AG20443 (cell line): ENCODE measurements around the gene GALNT7.

Source experiments
- DNase-seq: peaks from one replicate; pipeline ENCODE4 v3.0.0; 2012; ENCODE audit warnings: low spot score, mixed read lengths

The GALNT7 gene

DNA sequence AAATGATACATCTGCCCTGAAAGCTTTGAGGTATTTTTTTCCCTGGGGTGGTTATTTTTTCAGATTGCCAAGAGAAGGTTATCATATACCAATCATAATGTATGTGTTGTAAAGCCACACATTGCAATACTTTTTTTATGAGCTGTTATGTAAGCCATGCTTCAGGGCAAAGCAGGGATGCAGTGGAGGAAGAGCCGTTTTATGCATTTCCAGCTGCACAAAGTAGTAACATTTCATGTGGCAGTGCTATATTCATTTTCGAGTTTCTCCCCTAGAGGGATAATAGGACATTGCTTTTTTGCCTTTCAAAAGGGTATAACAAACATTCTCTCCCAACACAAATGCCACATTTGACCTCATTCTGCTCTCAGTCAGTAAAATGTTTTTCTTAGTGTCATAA is 68.5 kb downstream of the GALNT7 start:
- no peak for DNase-seq

DNA sequence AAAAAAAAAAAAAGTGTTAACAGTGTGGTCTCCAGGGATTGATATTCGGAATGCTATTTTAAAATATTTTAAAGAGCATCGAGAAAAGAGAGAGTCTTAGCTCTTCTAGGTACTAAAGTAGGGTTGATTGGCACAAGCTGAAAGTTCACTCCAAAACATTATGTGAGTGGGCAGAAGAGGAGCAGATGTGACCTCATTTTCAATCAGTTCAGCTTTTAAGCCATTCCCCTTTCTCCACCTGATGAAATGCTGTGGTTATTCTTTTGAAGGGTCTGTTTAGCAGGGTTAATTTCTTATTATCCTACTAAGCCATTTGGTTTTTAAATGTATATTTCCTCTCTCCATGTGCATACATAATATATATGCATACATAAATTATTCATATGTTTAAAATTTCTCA is 69.2 kb downstream of the GALNT7 start:
- no peak for DNase-seq

DNA sequence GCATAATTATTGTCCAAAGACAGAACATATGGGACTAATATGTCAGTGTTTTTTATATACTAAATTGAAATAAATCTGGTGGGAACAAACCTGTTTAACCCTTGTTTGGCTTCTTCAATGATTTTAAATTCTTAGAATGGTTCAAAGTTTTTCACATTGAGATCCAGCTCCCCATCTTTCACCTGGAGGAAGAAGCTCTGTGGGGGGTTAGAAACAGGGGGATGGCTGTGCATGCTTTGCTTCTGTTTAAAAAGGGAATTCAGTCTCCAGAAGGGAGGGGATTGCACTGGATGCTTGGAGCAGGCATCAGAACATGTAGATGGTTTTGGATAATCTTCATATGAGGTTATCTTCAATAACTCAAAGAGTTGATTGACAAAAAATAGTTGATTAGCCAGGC is 72.1 kb downstream of the GALNT7 start:
- no peak for DNase-seq

DNA sequence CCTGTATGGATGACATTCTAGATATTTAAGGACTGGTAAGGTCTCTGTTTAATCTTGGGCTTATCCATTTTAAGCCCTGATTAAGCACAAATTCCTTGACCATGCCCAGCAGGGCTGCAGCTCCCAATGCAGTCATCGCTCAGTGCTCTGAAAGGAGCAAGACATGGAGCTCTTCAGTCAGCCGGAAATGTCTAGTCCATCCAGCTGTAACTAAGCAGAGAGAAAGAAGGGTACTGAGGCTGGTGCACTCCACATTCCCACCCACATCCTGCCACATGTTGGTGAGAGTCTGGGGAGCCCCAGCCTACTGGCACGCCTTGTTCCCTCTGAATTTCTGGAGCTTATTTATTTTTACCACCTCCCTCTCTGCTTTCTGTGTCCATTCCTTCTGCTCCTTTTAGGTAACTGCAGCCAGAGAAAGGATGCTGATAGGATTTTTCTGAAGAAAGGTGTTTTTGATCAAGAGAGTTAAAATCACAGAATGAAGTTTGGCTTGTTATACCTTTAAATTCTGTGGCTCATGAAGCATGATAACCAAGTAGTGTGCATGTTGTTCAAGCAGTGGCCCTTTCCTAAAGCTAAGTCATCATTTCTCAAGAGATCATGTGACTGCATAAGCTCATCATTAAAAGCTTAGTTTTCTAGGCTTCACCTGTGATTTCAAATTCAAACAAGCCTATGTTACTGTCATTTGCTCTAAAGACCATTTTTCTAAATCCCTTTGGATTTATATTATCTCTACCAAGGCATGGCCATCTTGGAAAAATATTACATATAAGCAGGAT is 74.0 kb downstream of the GALNT7 start:
- no peak for DNase-seq

DNA sequence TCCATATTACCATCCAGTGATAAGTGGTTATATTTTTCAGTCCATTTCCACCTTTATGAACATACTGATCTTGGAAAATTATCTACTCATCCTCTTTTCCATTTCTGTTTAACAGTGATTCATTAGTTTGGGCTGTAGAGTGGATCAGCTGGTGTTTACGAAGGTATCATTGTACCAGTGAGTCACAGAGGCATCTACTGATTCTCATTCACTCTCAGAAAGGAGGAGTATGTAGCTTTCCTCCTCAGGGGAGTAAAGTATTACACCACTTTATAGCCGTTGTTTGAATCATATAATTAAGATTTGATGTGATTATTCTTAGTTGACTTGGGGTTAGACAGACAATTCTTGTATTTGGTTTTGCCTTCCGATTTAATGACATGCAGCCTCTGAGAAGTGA is 74.7 kb downstream of the GALNT7 start:
- DNase-seq, result peak; percentile 38

DNA sequence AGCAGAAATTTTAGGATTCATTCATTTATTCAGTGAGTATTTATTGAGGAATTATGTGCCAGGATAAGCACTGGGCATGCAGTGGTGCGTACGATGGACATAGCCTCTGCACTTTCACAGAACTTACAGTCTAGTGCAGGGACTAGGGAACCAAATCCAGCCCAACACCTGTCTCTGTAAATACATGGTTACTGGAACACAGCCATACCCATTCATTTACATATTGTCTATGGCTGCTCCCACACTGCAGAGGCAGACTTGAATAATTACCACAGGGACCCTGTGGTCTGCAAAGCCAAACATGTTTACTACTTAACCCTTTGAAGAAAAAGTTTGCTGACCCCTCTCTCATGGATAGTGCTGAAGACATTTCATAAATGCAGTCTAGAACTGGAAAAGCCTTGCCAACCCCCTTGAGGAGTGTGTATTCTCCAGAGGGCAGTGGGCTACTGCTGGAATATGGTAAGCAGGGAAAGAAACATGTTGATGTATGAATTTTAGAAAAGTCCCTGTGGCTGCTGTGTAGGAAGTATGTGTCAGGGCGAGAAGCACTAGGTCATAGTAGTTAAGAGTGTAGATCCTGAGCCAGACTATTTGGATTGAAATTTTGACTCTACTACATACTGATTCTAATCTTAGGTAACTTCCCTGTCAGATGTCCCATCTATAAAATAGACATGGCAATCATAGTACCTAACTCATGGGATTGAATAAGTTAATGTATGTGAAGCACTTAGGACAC is 75.5 kb downstream of the GALNT7 start:
- DNase-seq, result no peak

DNA sequence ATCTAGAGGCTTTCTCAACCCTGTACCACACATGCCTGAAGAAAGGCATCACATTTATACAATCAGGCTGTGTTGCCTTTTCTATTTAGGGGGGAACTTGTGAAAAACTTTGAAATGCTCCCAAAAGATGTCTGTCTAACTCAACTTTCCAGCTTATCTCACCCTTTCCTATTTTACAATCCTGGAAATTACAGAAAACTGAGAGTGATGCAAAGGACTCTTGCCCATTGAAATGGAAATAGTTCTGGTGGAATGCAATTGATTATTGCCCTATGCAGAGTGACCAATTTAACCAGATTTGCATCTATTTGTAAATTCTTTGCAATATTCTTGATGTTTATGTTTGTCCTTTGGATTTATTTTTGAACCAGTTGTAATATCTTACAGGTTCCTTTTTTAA is 77.3 kb downstream of the GALNT7 start:
- DNase-seq, result no peak

DNA sequence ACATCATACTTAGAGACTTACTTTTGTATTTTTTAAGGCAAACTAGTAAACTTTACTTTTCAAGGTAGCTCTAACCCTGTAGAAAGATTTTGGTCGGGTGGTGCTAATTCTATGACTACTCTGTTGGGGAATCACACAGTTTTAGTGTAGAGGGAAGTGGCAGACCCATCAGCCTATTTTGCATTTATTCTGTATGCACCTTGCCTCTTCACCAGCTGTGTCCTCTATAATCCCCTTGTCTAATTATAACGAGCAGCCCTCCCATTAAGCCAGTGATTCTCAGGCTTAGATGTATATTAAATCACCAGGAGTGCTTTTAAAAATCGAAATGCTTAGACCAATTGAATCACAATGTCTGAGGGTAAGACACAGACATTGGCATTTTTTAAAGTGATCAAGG is 78.1 kb downstream of the GALNT7 start:
- no peak for DNase-seq

DNA sequence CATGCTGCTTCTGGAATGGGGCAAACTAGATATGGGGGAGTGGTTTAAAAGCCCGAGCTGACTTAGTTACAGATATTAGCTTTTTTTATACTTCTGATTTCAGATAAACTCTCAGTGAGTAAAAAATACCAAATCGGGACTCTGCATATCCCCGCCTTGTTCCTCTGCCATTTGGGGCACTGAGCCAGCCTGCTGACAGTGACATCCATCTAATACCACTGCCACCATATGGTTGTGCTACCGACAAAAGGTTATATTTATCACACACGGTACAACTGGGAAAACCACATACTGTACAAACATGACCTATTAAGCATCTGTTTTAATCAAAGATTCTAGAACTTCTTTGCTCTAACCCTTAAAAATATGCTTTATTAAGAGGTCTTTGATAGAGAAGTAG is 78.7 kb downstream of the GALNT7 start:
- DNase-seq, result no peak

DNA sequence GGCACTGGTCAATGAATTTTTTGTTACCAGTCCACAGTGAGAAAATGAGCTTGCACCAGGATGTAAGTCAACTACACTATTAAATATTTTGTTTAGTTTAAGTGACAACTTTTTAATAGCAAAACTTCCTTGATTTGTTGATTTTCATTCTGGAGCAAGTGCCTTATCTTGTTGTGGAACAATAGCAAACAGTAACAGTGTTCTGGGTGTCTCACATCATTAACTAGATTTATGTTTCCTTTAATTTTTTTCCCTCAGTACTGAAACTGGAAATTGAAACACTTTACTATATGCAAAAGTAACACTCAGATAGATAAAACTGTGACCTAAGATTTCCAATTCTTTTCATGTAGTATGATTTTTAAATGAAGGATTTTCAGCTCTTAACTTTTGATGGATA is 80.1 kb downstream of the GALNT7 start:
- DNase-seq, result no peak

DNA sequence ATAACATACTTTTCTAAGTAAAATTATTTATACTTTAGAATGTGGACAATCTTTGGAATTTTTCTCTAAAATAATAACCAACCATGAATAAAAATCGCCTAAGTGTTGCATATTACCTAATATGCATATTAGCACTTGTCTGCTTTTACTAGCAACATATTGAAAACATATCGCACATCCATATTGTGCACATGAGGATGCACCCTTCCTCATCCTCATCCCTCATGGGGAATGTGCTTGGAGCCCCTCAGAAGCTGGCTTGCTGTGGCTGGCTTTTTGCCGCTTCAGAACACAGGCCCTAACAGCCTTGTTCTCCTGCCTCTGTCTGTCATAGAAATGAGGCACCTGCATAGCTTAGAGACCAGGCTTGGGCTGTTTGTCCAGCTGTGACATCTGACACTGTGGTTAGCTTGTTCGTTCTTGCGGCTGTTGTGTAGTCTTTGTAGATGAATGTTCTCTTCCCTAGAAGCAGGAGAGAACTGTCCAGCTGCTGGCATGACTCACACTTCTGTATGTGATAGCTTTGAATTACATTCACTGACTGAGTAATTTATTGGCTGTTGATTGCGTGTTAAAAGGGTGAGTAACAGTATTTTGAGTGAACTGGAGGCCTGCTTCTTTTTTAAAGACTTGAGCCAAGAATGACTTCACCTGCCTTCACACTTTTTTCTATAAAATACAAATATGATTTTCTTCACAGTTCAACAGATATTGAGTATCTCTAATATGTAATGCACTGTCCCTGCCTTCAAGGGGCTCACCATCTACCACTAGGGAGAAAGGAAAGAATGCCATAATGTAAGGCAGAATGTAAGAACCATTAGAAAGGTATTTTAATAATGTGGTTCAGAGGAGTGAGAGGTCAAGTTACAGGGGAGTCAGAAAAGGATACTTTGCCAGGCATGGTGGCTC is 83.7 kb downstream of the GALNT7 start:
- DNase-seq, result peak; percentile 81

DNA sequence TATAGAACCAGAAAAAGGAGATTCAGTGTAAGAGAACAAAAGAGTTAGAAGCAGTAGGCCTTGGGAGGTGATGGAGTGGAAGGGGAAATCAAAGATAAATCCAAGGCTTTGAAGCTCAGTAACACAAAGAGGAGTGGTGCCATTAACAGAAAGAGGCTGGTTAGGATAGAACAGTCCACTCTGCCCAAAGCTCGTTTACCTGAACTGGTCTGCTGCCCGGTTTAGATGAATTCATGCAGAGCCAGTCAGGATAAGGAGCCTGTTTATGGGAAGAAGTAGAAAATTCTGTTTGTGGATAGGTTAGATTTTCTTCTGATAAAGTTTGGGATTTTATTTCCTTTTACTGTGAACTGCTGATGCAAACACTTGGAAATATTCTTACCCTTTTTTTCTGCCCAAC is 85.0 kb downstream of the GALNT7 start:
- DNase-seq, result no peak

DNA sequence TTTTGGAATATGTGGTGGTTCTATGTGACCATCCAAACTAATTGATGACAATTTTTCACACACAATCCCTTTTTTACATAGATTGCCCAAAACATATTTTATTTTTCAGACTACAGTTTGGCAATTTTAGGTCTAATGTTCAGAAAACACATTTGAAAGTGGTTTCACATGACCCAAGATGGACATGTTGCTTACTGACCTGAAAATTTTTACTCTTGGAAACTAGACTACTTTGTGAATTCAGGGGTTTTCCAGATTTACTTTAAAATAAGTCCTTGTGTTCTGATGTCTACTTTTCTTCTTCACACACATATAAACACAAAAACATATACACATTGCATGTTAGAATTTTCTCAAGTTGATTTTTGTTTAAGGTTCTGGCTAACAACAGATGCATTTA is 86.0 kb downstream of the GALNT7 start:
- no peak for DNase-seq

DNA sequence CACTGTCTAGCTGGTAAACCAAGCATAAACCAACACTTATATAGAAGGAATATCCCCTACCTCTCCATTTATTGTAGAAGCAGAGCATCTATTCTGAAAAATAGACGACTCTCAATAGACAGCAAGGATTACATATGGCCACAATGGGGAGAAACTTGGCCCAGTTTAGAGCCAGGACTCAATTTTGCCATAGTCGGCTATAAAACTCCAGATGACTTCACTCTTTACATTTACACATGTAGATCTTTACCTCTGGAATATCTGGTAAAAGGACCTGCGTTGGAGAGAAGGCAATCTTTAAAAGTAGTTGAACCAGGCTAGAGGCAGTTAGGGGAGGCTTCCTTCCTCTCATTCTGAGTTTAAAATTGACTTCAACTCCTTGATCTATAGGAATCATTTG is 88.2 kb downstream of the GALNT7 start:
- no peak for DNase-seq

DNA sequence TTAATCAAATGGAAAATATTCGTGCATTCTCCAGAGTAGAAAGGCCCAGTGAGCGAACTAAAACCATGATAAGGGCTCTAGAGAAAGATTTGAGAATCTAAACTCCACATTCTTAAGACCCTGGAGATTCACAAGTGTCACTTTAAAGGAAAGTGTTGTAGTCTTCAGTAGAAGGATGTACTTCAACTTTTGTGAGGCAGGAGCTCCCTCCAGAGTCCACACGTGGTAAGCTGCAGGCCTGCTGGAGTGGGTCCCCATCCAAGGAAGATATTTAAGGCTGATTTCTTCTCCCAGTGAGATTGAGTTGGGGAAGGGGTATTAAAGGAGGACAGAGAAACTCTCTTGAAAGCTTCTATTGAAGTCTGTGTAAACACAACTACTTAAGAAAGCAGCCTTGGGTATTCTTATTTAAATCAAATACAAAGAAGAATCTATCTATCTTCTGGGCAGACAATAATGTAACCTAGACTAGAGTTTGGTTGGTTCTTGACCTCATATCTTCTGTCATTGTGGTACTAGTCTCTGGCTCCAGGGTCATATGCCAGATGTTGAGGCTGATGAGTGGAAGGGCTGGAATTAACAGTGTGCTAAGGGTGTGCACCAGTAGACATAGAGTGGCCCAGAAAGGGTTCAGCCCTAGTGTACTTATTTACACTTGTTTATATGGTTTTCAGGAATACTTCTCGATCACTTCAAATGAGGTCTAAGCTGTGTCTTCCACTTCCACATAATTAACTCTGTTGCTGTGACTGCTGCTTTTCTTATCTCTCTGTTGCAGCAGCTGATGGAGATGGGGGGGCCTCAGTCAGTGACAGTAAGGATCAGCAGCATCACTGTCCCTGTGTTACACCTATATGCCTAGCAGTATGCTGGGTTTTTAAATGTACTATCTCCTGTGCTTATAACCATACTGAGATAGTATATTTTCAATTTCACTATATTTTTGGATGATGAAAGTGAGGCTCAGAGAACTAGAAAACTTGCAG is 89.4 kb downstream of the GALNT7 start:
- DNase-seq, result peak; percentile 76

DNA sequence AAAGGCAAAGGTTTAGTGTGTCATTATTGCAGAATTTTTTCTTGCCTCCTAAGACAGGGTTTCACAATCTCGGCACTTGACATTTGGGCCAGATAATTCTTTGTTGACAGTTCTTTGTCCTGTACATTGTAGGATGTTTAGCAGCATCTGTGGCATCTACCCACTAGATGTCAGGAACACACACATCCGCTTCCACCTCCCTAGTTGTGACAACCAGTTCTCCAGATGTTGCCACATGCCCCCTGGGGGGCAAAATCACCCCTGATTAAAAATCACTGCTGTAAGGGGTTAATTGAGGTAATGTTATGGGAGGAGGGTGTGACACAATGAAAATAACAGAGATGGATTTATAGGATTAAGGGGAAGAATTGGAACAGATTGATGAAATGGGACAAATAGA is 90.3 kb downstream of the GALNT7 start:
- no peak for DNase-seq

DNA sequence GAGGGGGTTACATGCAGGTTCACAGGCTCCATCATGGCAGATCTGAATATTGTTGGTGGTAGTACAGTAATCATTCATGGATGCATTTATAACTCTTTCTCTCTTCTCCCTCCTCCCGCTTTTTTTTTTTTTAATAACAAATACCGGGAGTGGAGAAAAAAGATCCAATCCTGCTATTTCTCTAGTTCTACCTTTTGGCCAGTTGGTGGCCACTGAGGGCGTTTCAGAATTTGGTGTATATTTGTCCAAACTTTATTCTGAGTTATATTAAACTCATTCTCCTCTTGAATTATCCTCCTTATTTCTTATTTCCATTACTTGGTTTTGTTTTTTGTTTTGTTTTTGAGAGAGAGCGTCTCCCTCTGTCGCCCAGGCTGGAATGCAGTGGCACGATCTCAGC is 90.7 kb downstream of the GALNT7 start:
- no peak for DNase-seq

DNA sequence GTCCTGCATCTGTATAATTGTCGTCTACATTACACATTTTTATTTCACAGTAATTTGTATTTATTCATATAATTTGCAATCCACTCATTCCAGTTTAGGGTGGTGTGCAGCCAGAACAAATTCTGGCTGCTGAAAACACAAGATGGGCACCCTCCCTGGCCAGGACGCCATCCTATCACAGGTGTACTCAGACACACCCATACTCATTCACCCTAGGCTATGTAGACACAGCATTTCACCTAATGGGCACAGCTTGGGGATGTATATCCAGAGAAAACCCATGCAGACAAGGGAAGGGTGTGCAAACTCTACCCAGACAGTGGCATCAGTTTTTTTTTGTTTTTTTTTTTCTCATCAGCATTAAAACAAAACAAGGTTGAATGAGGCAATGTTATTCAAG is 92.4 kb downstream of the GALNT7 start:
- no peak for DNase-seq

DNA sequence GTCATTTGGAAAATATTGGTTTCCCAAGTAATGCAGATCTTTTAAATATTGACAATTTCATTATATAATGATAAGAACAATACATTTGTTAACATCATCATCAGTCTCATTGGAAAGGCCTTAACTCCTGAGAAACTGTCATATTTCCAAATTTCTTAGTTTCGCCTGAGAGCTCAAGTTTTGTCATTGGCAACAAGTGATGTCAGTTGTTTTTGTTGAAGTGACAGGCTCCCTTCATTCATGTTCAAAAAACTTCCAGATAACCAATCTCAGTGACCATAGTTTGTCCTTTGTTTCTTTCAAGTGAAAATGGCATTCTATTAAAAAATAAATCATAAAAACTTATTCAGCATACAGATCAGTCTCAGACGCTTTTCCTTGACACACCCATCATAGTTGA is 93.8 kb downstream of the GALNT7 start:
- DNase-seq, result no peak

DNA sequence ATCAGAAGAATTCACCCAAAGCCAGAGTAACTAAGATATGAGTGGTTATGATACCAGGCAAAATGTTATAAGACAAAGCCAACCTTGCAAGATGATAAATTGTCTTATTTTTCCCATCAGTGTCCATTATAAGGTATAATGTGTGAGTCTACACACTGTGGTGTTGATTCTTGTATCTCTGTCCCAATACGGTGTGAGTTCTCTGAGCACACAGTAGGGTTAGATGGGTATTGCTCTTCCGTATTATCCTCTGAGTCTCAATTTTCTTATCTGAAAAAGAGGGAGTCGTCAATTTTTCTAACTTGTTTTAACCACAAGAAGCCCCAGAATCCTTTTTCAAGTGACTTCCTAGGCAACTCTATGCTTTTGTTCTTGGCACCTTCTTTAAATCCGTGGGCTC is 95.6 kb downstream of the GALNT7 start:
- no peak for DNase-seq

DNA sequence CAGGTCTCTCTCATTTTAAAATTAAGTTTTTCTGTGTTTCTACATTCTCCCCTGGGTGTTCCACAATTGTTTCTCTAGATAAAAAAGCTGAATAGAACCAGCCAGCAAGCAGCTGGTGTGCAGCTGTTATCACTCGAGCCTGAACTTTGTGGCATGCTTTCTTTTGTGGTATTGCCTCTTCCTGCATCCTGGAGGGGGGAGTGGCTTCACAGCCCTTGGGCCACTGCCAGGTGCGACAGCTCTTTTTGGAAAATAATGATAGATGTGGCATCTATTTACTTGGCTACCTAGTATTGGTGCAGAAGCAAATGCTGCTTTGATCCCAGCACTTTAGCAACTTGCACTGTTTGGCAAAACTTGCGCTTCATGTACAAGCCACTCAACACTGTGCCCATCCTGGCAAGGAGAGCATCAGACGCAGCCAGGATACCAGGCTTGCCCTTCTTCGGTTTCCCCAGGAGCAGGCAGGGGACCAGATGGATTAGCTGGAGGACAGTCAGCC is 96.1 kb downstream of the GALNT7 start:
- DNase-seq, result peak; percentile 64
